SKM-1 (cell line): Measurements from ENCODE around the gene PAX5.

ENCODE experiments used
- DNase-seq: peaks from one replicate; lab custom pipeline; 2025; ENCODE audit not compliant: unreplicated experiment; lab: John Stamatoyannopoulos, UW

PAX5 gene

DNA sequence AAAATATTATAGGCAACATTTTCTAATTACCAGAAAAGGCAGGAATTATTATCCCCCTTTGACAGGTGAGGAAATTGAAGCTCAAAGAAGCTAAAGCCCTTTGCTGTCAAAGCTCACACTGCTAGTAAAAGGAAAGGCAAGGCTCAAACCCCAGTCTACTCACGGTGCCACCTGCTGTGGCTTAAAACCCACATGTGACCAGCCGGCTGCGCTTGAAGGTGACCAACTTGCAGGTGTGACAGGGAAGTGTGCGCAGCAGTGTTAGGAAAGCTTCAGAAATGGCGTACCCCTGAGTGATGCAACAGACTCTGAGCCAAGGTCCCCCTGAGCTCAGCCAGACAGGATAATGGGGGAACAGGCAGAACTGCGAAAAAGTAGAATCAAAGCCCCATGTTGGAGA, 45.2 kb downstream of the PAX5 start:
- DNase-seq, result no peak

DNA sequence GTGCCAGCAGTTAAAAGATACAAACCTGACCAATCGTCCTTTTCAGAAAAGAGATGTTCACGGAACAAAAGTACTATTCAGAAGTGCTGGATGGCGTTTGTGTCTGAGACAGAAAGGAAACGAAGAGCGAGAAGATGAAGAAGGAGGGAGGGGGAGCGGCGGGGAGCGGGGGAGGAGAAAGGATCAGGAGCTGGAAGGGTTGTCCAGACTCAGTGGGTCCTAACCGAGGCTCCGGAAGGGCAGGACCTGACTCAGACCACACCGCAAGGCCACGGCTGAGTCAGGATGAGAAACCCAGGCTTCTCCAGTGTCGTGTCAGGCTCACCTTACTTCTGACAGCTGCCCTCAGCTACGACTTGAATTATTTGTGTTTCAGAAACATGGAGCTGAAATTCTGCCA, 46.2 kb downstream of the PAX5 start:
- DNase-seq, result no peak

GRCh38 chr9:36987409-36987808, 46.7 kb downstream of the PAX5 start:
- no peak for DNase-seq

- DNase-seq, result no peak
These were observed 47.3 kb downstream of the PAX5 start for GRCh38 chr9:36986468-36987408.

- DNase-seq, result no peak
These were observed 48.1 kb downstream of the PAX5 start for GRCh38 chr9:36985769-36986467.

- DNase-seq, result no peak
These were observed 48.9 kb downstream of the PAX5 start for GRCh38 chr9:36985061-36985768.

DNA sequence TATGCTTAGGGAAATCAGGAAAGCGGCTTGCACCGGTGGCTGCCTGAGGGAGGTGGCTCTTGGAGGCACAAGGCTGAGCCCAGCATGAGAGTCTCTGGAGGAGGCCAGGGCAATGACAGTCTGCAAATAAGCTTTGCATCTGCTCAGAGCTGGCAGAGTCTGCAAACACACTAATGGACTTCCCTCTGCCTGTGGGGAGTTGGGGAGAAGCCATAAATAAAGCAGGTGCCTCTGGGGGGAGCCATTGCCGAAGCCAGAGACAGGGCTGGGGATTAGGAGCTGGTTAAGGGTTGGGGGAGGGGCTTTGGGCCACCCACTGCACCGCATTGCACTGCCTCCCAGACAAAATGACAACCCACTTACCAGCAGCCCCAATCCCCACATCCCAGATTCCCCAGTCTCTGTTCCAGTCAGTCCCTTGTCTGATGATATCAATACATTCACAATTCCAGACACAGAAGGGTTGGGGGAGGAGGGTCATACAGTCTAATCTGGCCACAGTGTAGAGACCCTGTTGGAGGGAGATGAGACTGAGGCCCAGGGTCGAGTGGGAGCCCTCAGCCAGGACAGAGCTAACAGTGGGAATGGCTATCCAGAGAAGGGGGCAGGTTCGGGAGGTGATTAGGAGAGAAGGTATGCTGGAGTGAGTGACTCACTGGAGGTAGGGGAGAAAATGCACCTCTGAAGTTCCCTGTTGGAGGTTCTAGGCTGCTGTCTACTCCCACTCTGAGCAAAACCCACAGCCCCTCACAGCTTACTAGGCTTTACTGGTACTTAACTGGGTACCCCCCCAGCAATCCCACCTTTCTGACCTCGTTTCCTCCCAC, 53.7 kb downstream of the PAX5 start:
- no peak for DNase-seq

DNA sequence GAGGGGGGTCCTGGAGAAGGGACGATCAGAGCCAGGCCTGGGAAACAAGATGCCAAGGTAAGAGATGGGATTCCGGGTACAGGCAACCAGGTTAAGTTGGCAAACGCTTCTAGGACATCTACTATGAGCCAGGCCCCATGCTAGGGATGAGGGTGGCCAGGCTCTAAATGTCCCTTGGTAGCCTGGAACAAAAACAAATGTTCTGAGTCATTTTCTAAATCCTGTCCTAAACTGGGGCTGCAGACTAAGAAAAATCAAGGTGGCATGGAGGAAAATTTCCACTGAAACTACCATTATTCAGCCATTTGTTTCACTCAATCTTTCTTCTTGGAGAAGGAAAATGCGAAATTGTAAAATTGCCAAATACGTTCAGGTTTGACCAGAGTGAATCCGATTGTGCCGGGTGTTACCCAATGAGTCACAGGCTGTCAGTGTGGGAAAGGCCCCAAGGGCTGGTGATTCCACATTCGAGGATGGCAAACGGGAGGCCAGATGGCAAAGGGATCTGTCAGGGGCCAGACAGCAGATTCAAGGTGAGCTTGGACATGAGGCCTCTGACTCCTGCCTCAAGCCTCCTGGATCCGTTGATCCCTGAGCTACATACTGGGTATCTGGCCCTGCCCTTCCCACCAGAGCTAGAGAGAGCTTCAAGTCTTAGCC, 57.6 kb downstream of the PAX5 start:
- DNase-seq, result no peak

- DNase-seq, result no peak
These were observed 59.3 kb downstream of the PAX5 start for GRCh38 chr9:36974731-36975130.

GRCh38 chr9:36971935-36972488, 62.1 kb downstream of the PAX5 start:
- no peak for DNase-seq

DNA sequence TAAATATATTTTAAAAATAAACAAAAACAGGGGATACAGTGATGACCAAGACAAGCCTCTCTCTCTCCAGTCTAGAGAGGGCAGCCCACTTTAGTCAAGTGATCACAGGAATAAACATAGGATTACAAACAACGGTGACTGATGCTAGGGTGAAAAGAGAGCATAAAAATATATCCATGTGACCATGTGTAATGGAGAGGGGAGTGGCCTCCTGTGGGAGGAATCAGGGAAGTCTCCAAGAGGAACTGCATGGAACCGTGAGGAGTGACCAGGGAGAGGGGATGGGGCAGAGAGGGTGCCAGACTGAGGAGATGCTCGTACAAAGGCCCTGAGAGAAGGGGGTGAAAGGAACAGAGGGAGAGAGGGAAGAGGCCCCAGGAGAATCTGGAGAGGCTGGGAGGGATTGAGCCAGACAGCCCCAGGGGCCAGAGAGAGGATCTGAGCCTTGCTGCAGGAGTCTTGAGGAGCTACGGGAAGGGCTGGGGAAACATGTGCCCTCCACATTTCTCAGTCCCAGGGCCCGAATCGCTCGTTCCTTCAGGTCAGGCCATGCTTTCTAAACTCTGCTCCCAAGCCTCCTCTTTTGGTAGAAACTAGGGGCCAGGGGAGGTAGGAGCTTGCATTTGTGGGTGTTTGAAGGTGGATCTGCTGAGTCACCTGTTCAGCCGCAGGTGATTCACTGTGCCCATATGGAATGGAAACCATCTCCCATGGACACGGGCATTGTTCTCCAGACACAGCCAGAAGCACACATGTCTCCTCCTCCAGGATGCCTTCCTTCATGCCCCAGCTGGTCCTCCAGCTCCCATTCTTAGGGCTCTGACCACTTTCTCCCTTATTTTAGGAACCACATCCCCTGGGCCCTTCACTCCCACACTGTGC, 63.8 kb downstream of the PAX5 start:
- DNase-seq, result no peak

DNA sequence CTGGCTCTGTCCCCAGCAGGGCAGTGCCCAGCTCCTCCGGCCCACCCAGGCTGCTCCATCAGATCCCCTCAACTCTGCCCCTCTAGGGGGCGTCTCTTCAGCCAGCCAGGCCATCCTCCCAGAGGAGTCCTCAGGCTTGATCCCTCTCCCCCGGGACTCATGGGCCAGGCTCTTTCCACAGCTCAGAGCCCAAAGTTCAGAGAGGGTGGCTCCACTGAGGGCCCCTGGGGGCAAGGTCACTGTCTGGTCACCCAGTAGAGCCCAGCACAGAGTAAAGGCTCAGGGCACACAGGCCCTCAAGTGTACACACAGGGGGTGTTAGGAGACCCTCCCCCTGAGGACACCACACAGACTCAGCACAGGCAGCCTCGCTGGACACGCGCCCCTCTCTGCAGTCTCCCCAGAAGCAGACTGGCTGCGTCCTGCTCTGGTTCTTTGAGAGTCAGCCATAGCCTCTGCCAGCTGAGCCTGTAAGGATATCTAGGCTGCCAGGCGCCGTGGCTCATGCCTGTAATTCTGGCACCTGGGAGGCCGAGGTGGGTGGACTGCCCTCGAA, 64.8 kb downstream of the PAX5 start:
- DNase-seq, result no peak

DNA sequence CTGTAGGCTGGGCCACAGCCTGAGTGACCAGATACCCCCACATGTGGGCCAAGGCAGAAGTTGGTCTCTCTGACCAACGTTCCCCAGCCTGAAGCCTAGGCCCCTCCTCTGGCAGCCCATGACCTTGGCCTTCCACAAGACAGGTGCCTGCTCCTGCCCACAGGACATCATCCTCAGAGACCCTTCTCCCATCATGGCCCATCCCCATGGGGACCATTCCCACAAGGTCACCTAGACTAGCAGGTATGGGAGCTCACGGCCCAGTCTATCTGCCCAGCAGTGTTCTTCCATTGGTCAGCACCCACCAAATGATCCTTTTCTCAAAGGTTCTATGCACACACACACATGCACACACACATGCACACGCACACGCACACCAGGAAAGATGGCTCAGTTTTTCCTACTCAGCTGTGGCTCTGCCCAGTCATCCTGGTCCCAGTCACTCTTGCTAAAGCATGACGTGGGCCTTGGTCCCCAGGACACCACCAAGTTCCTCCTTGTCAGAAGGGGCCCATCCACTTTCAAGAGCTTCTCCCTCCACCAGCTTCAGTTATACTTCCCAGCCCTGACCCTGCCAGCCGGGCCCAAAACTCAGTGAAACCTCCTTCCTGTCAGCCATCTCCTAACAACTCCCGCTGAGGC, 65.4 kb downstream of the PAX5 start:
- DNase-seq, result no peak

- no peak for DNase-seq
These were observed 66.1 kb downstream of the PAX5 start for GRCh38 chr9:36967997-36968396.

DNA sequence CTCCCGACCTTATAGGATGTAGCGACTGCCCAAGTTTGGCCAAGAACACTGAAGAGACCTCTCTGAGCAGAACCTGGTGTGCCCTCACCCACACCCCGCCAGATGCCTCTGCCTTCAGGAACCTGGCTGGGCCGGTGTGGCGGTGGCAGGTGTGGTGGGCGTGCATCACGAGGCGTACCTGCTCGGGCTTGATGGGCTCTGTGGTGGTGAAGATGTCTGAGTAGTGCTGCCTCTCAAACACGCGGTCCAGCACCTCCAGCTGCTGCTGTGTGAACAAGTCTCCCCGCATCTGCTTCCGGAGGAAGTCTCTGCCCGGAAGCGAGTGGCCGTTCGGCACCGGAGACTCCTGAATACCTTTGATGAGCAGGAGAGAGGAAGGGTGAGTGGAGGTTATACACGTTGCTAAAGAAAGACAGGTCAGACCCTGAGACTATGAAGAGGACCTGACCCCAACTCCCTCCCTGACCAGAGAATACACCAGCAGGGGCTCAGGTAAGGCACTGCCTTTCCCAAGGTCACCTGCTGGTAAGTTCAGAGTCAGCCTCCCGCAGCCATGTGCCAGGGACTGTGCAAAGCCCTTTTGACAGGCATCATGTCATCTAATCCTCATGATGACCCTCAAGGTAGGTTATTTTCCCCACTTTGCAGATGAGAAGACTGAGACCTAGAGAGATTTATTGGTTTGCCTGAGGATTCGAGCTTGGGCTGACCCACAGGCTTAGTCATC, 67.5 kb downstream of the PAX5 start:
- DNase-seq, result no peak

DNA sequence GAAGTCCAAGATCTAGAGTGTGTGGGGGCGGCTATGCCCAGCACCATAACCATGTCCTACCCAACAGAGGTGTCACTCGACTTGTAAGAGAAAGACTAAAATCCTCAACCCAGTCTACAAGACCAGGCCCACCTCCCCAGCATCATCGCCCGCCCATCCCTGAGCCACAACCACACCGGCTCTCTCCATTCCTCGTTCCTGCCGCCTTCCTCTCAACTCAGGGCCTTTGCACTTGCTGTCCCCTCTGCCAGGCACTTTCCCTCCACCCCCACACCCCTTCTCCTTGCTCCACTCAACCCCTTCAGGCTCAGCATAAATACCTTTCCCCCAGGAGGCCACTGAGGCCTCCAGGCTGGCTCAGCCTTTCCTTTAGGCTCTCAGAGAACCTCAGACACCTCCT, 69.3 kb downstream of the PAX5 start:
- no peak for DNase-seq

GRCh38 chr9:36963346-36963745, 70.7 kb downstream of the PAX5 start:
- no peak for DNase-seq

GRCh38 chr9:36962691-36963090, 71.4 kb downstream of the PAX5 start:
- no peak for DNase-seq
